K562 (cell line): Measurements from ENCODE around the gene MRPL37. TPM values are rescaled to one million over a fixed set of nuclear protein-coding genes. Genes with fewer than 3 reads are reported as not detected.
A peak's percentile ranks its signal among the peaks of the same experiment; 100 is the strongest.

ENCODE experiments used
- ATF6 ChIP-seq: sonication (generic); formaldehyde crosslinking; IDR thresholded peaks from 2 replicates; pipeline ENCODE4 v1.4.0; 2020; ENCODE audit warnings: mild to moderate bottlenecking, missing genetic modification reagents
- ZBTB40 ChIP-seq, 2 experiments: fragments of 450-650 bp in 1 of 2; sonication (generic) in 1 of 2; formaldehyde crosslinking in 1 of 2; IDR thresholded peaks; 2 replicates each; pipeline versions ENCODE4 v1.7.1 to v1.9.0; 2016 to 2022; ENCODE audit warnings: inconsistent platforms in 1 of 2, mild to moderate bottlenecking in 1 of 2, missing genetic modification reagents in 1 of 2
- ZC3H11A ChIP-seq: IDR thresholded peaks from 2 replicates; pipeline ENCODE4 v1.6.1; 2012; ENCODE audit warnings: low read depth, low read length, improper control_type of control experiment
- polyA plus RNA-seq, 8 experiments: library from polyadenylated mRNA; depleted of rRNA in 4 of 8; stranded (reverse) in 5 of 8; unstranded in 3 of 8; fragments of >200 nt; fragmentation: Nextera tagmentation in 2 of 8; fragmentation: Illumina TruSeq in 1 of 8; extraction: Ambion mirVana in 2 of 8; extraction: Trizol in 1 of 8; gene quantifications; 2 replicates each; pipeline versions ENCODE4 v1.2.1 to v1.2.3, GENCODE V29; 2011 to 2014; ENCODE audit warnings: inconsistent platforms in 1 of 8, missing spikeins in 1 of 8
- total RNA-seq, 7 experiments: library from RNA; depleted of rRNA in 6 of 7; stranded (reverse); fragments of >200 nt in 6 of 7; fragmentation: Illumina TruSeq in 2 of 7; extraction: Trizol in 2 of 7; gene quantifications; 2 replicates each; pipeline versions ENCODE4 v1.2.1 to v1.2.3, GENCODE V29; 2011 to 2021; ENCODE audit warnings: low replicate concordance in 1 of 7
- TF ChIP-seq, protein P1 (sequence below), 2 experiments: fragments of 450-650 bp in 1 of 2; sonication (generic) in 1 of 2; formaldehyde crosslinking in 1 of 2; IDR thresholded peaks in 1 of 2; conservative IDR thresholded peaks in 1 of 2; 2 replicates each; pipeline versions ENCODE4 v1.6.1 to v1.8.1; 2016 to 2023; ENCODE audit warnings: mild to moderate bottlenecking in 2 of 2, moderate library complexity in 2 of 2, inconsistent platforms in 1 of 2, missing genetic modification reagents in 1 of 2
- TF ChIP-seq, protein P2 (sequence below): IDR thresholded peaks from 2 replicates; pipeline ENCODE4 v1.6.1; 2012; ENCODE audit warnings: low read depth, low read length, improper control_type of control experiment, borderline replicate concordance

Gene MRPL37
- total and polyA plus RNA-seq, 9 of the 15 experiments (the other 6 are each of a cell fraction or from before 2014, with no cell fraction given), result 52.2 to 303 (median 180) TPM

DNA sequence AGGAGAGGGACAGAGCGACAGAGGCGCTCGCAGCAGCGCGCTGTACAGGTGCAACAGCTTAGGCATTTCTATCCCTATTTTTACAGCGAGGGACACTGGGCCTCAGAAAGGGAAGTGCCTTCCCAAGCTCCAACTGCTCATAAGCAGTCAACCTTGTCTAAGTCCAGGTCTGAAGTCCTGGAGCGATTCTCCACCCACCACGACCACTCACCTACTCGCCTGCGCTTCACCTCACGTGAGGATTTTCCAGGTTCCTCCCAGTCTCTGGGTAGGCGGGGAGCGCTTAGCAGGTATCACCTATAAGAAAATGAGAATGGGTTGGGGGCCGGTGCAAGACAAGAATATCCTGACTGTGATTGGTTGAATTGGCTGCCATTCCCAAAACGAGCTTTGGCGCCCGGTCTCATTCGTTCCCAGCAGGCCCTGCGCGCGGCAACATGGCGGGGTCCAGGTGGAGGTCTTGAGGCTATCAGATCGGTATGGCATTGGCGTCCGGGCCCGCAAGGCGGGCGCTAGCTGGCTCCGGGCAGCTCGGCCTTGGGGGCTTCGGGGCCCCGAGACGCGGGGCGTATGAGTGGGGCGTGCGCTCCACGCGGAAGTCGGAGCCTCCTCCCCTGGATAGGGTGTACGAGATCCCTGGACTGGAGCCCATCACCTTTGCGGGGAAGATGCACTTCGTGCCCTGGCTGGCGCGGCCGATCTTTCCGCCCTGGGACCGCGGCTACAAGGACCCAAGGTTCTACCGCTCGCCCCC, at the start of gene MRPL37, which contains the start of gene CYB5RL (continued):
- peak; percentile 8; the same call in 1 of the 2 replicates for TF ChIP-seq ZBTB40 (IDR thresholded peaks at IDR 0.05)
- TF ChIP-seq ZBTB40 (CRISPR knock-in tag; IDR thresholded peaks at IDR 0.05), result no peak
- TF ChIP-seq ATF6 (CRISPR knock-in tag), result 0 out of 2 replicates have a peak, but pooled peaks have one; percentile 33
- TF ChIP-seq ZC3H11A, result peak; percentile 66; the same call in 1 of the 2 replicates
- TF ChIP-seq, protein P1, sequence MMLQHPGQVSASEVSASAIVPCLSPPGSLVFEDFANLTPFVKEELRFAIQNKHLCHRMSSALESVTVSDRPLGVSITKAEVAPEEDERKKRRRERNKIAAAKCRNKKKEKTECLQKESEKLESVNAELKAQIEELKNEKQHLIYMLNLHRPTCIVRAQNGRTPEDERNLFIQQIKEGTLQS (IDR thresholded peaks at IDR 0.05), result no peak
- TF ChIP-seq, protein P1 (CRISPR knock-in tag; conservative IDR thresholded peaks at IDR 0.05), result no peak; the same call in 1 of the 2 replicates
- TF ChIP-seq, protein P2, sequence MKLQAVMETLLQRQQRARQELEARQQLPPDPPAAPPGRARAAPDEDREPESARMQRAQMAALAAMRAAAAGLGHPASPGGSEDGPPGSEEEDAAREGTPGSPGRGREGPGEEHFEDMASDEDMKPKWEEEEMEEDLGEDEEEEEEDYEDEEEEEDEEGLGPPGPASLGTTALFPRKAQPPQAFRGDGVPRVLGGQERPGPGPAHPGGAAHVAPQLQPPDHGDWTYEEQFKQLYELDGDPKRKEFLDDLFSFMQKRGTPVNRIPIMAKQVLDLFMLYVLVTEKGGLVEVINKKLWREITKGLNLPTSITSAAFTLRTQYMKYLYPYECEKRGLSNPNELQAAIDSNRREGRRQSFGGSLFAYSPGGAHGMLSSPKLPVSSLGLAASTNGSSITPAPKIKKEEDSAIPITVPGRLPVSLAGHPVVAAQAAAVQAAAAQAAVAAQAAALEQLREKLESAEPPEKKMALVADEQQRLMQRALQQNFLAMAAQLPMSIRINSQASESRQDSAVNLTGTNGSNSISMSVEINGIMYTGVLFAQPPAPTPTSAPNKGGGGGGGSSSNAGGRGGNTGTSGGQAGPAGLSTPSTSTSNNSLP, result no peak
